HPDE6-E6E7 (cell line): ENCODE results near the gene TBC1D28.
"Not testable (repeated sequence)": the region's sequence is repeated elsewhere in the genome, so short reads cannot be mapped to it uniquely, and the experiment has no call there.

Experiments used
- DNase-seq: peaks from one replicate; pipeline ENCODE4 v3.0.0; 2011; ENCODE audit warnings: missing footprints; ENCODE audit errors: extremely low spot score

The TBC1D28 gene

DNA sequence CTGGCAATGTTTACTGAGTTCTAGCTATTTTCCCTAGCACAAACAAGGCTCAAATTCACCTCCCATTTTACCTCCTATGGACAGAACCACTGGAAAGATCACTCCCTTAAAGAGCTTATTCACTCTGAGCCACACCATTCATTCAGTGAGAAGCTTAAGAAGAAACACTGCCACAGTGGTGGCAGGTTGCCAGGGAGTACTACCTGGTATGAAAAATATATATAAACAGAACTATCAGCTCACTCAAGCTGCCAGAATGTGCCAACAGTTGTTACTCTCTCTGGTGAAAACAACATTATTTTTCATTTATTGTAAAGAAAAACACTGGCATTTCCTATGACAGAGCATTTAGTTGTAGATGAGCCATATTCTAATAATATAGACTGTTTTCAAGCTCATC, 31.2 kb downstream of the TBC1D28 start:
- DNase-seq: not testable (repeated sequence)

DNA sequence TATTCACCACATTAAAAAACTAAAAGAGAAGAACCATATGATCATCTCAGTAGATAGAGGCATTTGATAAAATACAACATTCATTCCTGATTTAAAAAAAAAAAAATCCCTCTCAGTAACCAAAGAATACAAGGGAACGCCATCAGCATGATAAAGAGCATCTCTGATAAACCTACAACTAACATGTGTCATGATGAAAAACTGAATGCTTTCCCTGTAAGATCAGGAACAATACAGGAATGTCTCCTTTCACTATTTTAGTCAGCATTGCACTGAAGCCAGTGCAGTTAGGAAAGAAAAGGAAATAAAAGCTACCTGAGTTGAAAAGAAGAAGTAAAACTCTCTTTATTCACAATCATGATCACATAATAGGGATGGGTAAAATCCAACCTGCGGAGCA, 51.1 kb downstream of the TBC1D28 start:
- DNase-seq: not testable (repeated sequence)
